WI38 (cell line): ENCODE results near the gene HOXD4.

Experiments used
- H3K4me3 ChIP-seq: 2 replicates; pipeline ENCODE4 v1.5.1; 2011; ENCODE audit warnings: low read depth, mild to moderate bottlenecking, control low read depth, low read length
- TF ChIP-seq, protein P1 (sequence below): IDR thresholded peaks from 2 replicates; pipeline ENCODE4 v1.5.1; 2012; ENCODE audit warnings: low read depth, mild to moderate bottlenecking, control low read depth, low read length

HOXD4 gene

GRCh38 chr2:176151442-176152287, at the start of gene HOXD4:
HOXD4 (plus strand) TSS chr2:176151550; CDS start chr2:176151634, 84 bp downstream.
- H3K4me3 ChIP-seq, result no peak within 1 kb of the TSS
- TF ChIP-seq, protein P1, sequence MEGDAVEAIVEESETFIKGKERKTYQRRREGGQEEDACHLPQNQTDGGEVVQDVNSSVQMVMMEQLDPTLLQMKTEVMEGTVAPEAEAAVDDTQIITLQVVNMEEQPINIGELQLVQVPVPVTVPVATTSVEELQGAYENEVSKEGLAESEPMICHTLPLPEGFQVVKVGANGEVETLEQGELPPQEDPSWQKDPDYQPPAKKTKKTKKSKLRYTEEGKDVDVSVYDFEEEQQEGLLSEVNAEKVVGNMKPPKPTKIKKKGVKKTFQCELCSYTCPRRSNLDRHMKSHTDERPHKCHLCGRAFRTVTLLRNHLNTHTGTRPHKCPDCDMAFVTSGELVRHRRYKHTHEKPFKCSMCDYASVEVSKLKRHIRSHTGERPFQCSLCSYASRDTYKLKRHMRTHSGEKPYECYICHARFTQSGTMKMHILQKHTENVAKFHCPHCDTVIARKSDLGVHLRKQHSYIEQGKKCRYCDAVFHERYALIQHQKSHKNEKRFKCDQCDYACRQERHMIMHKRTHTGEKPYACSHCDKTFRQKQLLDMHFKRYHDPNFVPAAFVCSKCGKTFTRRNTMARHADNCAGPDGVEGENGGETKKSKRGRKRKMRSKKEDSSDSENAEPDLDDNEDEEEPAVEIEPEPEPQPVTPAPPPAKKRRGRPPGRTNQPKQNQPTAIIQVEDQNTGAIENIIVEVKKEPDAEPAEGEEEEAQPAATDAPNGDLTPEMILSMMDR, result no peak

DNA sequence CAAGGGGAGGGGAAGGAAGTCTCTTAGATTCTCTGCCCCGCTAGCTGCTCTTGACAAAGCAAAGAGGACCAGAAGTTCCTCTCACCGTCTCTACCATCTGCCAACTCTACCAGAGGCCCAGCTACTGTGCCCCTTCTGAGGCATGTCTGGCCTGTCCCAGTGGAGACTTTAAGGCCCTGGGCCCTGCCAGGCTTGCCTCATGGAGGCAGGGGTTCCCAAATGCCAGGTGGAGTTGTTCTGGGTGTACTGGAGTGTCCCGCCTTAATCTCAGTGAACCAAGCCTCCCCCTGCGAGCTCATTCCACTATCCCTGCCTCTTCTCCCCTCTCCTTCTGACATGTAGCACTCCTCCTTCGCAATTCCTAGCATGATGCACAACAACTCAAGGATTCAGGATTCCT, 49.5 kb upstream of the HOXD4 start:
- TF ChIP-seq, protein P1, result no peak

DNA sequence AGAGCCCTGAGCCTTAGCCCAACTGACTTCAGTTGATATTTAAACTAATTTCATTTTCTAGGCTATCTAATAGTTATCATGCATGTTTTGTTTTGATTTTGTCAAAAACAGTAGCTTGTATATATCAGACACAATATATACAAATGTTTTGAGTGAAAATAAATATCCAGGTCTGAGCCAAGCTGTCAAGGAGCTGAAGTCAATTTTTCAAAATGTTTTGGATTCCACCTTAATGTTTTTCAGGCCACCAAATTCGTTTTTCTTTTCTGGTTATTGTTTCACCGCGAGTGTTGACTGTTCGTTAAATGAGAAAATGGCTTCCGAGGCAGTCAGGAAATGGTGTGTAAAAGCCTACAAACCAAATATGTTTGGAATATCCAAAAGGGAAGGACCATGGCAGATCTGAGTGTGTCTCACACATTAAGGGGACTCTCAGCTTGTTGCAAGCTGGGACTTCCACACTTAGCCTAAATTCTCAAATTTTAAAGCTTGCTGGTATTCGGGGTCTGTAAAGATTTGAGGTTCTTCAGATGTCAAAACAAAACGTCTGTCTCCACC, 49.0 kb upstream of the HOXD4 start:
- no peak overlapping the region for H3K4me3 ChIP-seq
- TF ChIP-seq, protein P1, result no peak

More for the DNA sequence above, 49.5 kb upstream of the HOXD4 start:
- no peak overlapping the region for H3K4me3 ChIP-seq

DNA sequence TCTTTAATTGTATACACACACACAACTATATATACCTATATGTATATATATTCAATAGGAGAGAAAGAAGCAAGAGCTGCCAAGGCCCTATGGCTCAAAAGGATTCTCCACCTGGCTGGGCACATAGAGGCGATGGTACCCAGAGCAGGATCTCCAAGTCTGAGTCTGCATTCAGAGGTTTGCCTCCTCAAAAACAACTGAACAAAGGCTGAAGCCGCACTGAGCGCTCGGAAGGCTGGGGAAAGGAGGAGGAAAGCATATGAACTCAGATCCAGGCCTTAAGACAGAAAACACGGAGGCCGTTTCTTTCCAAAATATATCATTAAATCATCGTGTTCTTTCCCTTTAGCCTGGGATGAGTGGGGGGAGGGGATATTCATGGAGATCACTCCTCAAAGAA, 48.2 kb upstream of the HOXD4 start:
- TF ChIP-seq, protein P1, result no peak
- H3K4me3 ChIP-seq, result no peak overlapping the region

GRCh38 chr2:176103742-176104315, 47.5 kb upstream of the HOXD4 start:
- H3K4me3 ChIP-seq, result no peak overlapping the region
- TF ChIP-seq, protein P1, result no peak

DNA sequence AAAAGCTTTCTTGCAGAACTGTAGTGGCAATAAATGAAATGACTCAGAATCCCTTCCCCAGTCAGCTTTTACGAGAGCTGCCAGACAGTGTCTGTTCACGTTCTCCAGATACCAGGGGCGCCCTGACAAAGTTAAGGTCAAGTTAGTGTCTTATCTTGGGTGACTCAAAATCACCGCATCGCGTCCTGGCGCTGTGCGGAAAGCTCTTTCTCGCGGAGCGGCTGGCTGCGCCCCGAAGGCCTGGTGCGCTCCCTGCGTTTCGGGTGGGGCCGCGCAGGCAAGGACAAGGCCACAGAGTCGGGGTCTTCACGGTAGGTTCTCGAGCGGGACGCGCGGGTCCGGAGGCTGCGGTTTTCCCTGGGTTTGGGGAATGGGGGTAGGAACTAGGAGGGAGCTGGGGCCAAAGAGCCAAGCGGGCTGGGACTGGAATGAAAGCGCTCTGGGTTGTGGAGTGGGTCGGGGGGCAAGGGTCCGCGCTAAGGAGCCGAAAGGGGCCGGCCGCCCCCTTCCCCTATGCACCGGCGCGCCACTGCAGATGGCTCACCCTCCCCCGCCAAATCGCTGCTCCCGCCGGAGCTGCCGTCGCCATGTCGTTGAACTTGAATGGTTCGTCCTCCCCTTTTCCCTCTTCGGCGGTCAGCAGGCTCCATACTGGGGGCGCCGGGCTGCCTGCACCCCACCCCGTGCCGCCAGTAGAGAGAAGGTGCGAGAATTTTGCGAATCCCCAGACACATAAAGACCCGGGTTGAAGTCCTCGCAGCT, 46.9 kb upstream of the HOXD4 start:
- H3K4me3 ChIP-seq, result no peak overlapping the region
- TF ChIP-seq, protein P1, result no peak
